CD4-positive, alpha-beta T cell treated with Interleukin-17A for 1 hour (primary cell): ENCODE results near the gene CDK5R2.

Source experiments
- DNase-seq: peaks from one replicate; pipeline ENCODE4 v3.0.0-alpha.2; 2020

The CDK5R2 gene

DNA sequence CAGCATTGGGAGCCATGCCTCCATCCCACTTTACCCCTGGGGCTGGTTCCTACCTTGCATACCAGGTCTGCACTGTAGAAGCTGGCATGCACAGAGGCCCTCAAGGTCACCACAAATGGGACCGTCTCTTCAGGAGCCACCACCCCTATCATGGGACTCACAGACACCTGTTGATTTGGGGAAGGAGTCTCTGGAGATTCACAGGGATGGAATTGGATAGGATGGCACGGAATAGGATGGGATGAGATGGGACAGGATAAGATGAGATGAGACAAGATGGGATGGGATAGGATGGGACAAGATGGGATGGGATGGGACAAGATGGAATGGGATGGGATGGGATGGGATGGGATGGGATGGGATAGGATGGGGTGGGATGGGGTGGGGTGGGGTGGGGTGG is 49.8 kb downstream of the CDK5R2 start:
- DNase-seq, result no peak

DNA sequence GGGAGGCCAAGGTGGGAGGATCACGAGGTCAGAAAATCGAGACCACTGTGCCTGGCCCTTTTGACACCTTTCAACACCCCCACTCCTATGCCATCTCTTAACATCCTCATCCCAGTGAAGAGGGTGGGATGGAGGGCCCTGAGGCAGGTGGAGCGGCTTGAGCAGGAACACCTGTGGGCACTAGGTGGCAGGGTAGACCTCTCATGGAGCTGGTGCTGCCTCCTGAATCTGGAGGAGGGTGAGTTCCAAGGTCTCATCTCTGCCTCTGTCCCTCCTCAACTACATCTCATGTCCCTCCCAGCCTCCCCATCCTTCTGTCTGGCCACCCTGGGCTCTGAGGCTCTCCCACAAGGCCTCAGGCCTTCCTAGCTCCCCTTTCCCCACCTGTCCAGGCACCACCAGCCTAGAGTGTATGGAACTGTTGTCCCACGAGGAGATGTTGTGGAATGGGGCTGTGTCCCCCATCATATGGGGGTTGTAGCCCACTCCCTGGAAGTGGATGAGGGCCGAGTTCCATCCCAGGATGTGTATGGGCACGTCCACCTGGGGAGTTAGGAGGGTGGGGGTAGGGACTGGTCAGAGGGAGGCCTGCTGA is 50.8 kb downstream of the CDK5R2 start:
- no peak for DNase-seq

DNA sequence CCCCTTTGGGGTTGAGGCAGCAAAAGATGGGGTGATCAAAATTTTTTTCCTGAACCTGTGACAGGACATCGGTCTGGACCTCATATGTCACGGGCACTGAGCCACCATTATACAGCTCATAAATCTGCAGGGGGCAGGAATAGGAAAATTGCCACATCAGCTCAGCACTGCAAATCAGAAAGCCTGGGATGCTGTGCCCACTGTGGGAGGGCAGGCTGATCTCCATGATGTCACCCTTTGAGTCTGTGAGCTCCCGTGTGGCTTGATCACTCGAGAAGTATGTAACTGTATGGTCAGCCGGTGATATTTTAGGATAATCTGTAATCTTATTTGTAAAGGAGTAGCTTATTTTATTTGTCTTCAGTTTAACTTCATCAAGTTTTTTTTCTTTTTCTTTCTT is 51.4 kb downstream of the CDK5R2 start:
- DNase-seq, result no peak
